Erythroblast (primary cell): Measurements from ENCODE around the gene MYEOV.

Source experiments
- GATA1 ChIP-seq: IDR thresholded peaks from 2 replicates; pipeline ENCODE4 v1.6.1; 2011; ENCODE audit warnings: low read depth, mild to moderate bottlenecking, control low read depth, low read length, moderate library complexity
- POLR2A ChIP-seq: IDR thresholded peaks from 2 replicates; pipeline ENCODE4 v1.6.1; 2011; ENCODE audit warnings: mild to moderate bottlenecking, low read length

GRCh38 chr11:69304686-69305085 lies 10.7 kb downstream of the MYEOV start:
- TF ChIP-seq POLR2A (no peak), GATA1 (no peak)
